GM18861 (cell line): Measurements from ENCODE around the gene FAM234B.
"Not testable (repeated sequence)": the region's sequence is repeated elsewhere in the genome, so short reads cannot be mapped to it uniquely, and the experiment has no call there.

Experiments
- ATAC-seq: cut with Tn5 transposase; IDR thresholded peaks from one replicate; pipeline ENCODE4 v1.9.1; 2021; ENCODE audit not compliant: unreplicated experiment

Gene FAM234B

GRCh38 chr12:13023811-13024530 lies 20.2 kb upstream of the FAM234B start:
- ATAC-seq = no peak

- no peak for ATAC-seq
These were observed 19.7 kb upstream of the FAM234B start for GRCh38 chr12:13024531-13024916.

GRCh38 chr12:13026286-13026685 lies 17.9 kb upstream of the FAM234B start:
- ATAC-seq = no peak

- ATAC-seq = no peak
These were observed 17.1 kb upstream of the FAM234B start for GRCh38 chr12:13027032-13027431.

- no peak for ATAC-seq
These were observed 16.7 kb upstream of the FAM234B start for GRCh38 chr12:13027508-13027907.

- no peak for ATAC-seq
These were observed 15.2 kb upstream of the FAM234B start for GRCh38 chr12:13028825-13029570.

- ATAC-seq = no peak
These were observed 13.5 kb upstream of the FAM234B start for GRCh38 chr12:13030541-13031291.

GRCh38 chr12:13032164-13032563 lies 12.0 kb upstream of the FAM234B start:
- ATAC-seq = no peak

GRCh38 chr12:13033476-13033875 lies 10.7 kb upstream of the FAM234B start:
- ATAC-seq = no peak

- ATAC-seq = not testable (repeated sequence)
These were observed 8.8 kb upstream of the FAM234B start for GRCh38 chr12:13035335-13035734.

- ATAC-seq = no peak
These were observed 7.3 kb upstream of the FAM234B start for GRCh38 chr12:13036881-13037280.

GRCh38 chr12:13038491-13039161 lies 5.6 kb upstream of the FAM234B start:
- ATAC-seq = no peak

- ATAC-seq = no peak
These were observed 4.7 kb upstream of the FAM234B start for GRCh38 chr12:13039328-13039956.

- ATAC-seq = no peak
These were observed 3.0 kb upstream of the FAM234B start for GRCh38 chr12:13041224-13041623.

- no peak for ATAC-seq
These were observed 1.4 kb upstream of the FAM234B start for GRCh38 chr12:13042666-13043230.

- no peak for ATAC-seq
These were observed 722 bp downstream of the FAM234B start for GRCh38 chr12:13044906-13045299.

GRCh38 chr12:13045816-13046215 lies 1.6 kb downstream of the FAM234B start:
- ATAC-seq = no peak

GRCh38 chr12:13046964-13047363 lies 2.8 kb downstream of the FAM234B start:
- ATAC-seq = peak; percentile 98

GRCh38 chr12:13049816-13050215 lies 5.6 kb downstream of the FAM234B start:
- ATAC-seq = no peak

- ATAC-seq = no peak
These were observed 8.2 kb downstream of the FAM234B start for GRCh38 chr12:13052421-13052820.
